GM13977 (cell line): ENCODE data around the gene MARCHF10.

Experiments
- DNase-seq: peaks from one replicate; pipeline ENCODE4 v3.0.0; 2012; ENCODE audit warnings: low spot score
- CTCF ChIP-seq: IDR thresholded peaks from 2 replicates; pipeline ENCODE4 v1.5.1; 2012; ENCODE audit warnings: mild to moderate bottlenecking, control low read depth; ENCODE audit not compliant: insufficient read depth; ENCODE audit errors: extremely low read depth, missing control alignments
- in situ Hi-C: fragments of 300-500 bp; cut with MboI; formaldehyde crosslinking; loops from one replicate; pipeline ENCODE4 v1.12.0; 2022; ENCODE audit warnings: low sequenced_read_pairs, low pct_unique_long_range_greater_than_20kb, mixed read lengths, inconsistent platforms; ENCODE audit not compliant: unreplicated experiment

The MARCHF10 gene

GRCh38 chr17:62819511-62820221, 11.6 kb upstream of the MARCHF10 start:
- TF ChIP-seq CTCF = no peak
- in situ Hi-C loops = no loop called here
- DNase-seq = no peak

DNA sequence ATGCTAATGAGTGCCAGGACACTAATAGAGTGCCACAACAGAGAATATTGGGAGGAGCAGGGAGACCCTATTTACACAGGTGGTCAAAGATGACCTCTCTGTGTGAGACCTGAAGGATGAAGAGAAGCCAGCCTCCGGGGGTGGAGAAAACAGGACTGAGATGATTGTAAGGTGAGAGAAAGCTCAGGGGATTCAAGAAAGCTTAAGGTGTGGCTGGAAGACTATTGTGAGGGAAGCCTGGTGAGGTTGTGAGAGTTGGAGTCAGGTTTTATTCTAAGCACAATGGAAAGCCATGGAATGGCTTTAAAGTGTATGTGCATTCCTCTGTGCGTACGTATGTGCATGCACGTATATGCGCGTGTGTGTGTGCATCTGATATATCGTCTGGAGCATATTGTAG, 10.4 kb upstream of the MARCHF10 start:
- no peak for DNase-seq
- TF ChIP-seq CTCF = no peak
- in situ Hi-C loops = no loop called here

GRCh38 chr17:62816282-62816839, 8.2 kb upstream of the MARCHF10 start:
- in situ Hi-C loops = no loop called here
- TF ChIP-seq CTCF = no peak
- no peak for DNase-seq

DNA sequence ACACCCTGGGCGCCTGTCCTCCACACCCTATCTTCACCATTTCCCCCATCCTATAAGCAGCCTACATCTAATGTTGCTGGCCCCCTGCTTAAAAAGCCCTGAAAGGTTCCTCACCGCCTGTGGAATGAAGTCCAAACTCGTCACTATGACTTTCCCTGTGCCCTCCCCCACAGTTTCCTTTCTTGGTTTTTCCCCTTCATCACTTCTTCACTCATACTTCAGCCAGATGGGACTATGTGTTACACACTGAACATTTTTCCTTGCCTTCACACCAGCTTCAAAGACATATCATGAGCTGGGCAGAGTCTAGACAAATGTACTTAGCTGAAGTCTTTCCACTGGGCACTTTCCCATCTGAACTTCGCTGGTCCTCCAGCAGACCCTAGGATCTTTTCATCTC, 1.5 kb upstream of the MARCHF10 start:
- DNase-seq = no peak
- no peak for TF ChIP-seq CTCF
- in situ Hi-C loops = loop anchor here (10.0 kb wide), 1 partner anchor 65 kb away; no protein-coding TSS in a partner anchor

DNA sequence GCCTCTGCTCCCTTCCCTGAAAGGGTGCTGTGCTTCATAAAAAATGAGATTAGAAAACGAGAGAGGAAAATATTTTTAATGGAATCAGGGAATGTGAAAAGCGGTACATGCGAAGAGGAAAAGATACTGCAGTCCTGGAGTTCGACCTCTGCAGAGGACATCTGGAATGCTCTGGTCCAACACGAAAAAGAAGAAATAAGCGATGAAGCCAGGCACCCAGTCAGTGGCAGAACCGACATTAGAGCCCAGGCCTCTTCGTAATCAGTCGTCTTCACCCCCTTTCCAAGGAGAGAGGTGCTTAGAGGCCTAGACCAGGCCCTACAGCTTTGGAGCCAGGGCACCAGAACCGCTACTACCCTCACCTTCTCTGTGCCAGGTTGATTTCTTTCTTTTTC, 459 bp upstream of the MARCHF10 start:
- in situ Hi-C loops = loop anchor here (10.0 kb wide), 1 partner anchor 64 kb away; no protein-coding TSS in a partner anchor
- no peak for TF ChIP-seq CTCF
- DNase-seq = no peak

DNA sequence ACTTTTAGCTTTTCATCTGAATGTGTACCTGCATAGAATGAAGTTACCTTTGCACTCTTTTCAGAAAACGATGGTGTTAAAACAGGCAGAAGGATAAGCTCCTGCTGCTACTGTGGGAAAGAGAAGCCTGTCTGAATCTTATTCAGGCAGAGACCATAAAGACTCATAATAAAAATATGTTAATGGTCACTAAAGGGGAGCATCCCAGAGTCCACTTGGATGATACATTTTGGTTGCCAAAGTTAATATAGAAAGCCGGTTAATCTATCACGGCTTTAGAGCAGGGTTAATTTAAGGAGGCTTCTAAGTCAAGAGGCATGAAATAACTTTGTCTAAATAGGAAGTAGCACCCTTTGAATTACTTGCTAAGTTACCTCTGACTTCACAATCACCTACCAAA, 2.9 kb downstream of the MARCHF10 start:
- in situ Hi-C loops = loop anchor here (10.0 kb wide), 1 partner anchor 60 kb away; no protein-coding TSS in a partner anchor
- TF ChIP-seq CTCF = no peak

More for the DNA sequence above, 2.9 kb downstream of the MARCHF10 start:
- no peak for DNase-seq
